Putamen (tissue), 1 donor: ENCODE measurements around the gene FGF12.

Experiments used
- DNase-seq: peaks from one replicate; pipeline ENCODE4 v3.0.0-alpha.2; 2016; ENCODE audit warnings: low spot score

Gene FGF12

GRCh38 chr3:192332386-192333291, 394.7 kb downstream of the FGF12 start:
- no peak for DNase-seq

- no peak for DNase-seq
These were observed 395.5 kb downstream of the FGF12 start for GRCh38 chr3:192331749-192332385.

- DNase-seq, result no peak
These were observed 400.7 kb downstream of the FGF12 start for GRCh38 chr3:192326656-192327055.

- no peak for DNase-seq
These were observed 409.8 kb downstream of the FGF12 start for GRCh38 chr3:192317564-192317963.

- no peak for DNase-seq
These were observed 413.7 kb downstream of the FGF12 start for GRCh38 chr3:192313605-192314004.

GRCh38 chr3:192307631-192308030, 419.7 kb downstream of the FGF12 start:
- no peak for DNase-seq

- DNase-seq, result no peak
These were observed 424.1 kb downstream of the FGF12 start for GRCh38 chr3:192303235-192303634.

GRCh38 chr3:192302721-192303120, 424.6 kb downstream of the FGF12 start:
- no peak for DNase-seq

- no peak for DNase-seq
These were observed 427.4 kb downstream of the FGF12 start for GRCh38 chr3:192299921-192300320.

- DNase-seq, result no peak
These were observed 430.5 kb downstream of the FGF12 start for GRCh38 chr3:192296845-192297244.

GRCh38 chr3:192284443-192285072, 442.8 kb downstream of the FGF12 start:
- DNase-seq, result no peak

- DNase-seq, result no peak
These were observed 446.0 kb downstream of the FGF12 start for GRCh38 chr3:192281207-192281880.

GRCh38 chr3:192279664-192280063, 447.7 kb downstream of the FGF12 start:
- DNase-seq, result no peak

- DNase-seq, result no peak
These were observed 449.9 kb downstream of the FGF12 start for GRCh38 chr3:192277477-192277876.

GRCh38 chr3:192275741-192276355, 451.5 kb downstream of the FGF12 start:
- no peak for DNase-seq

- no peak for DNase-seq
These were observed 453.7 kb downstream of the FGF12 start for GRCh38 chr3:192273697-192274010.

GRCh38 chr3:192273001-192273696, 454.2 kb downstream of the FGF12 start:
- DNase-seq, result no peak

- DNase-seq, result no peak
These were observed 465.3 kb downstream of the FGF12 start for GRCh38 chr3:192262001-192262400.

- no peak for DNase-seq
These were observed 466.2 kb downstream of the FGF12 start for GRCh38 chr3:192261135-192261534.

GRCh38 chr3:192260116-192261010, 467.0 kb downstream of the FGF12 start:
- no peak for DNase-seq
